ENCODE measurements around the gene SLC48A1. TPM values are rescaled to one million over a fixed set of nuclear protein-coding genes. Genes with fewer than 3 reads are reported as not detected.

The SLC48A1 gene
- total and polyA plus RNA-seq, 2 donors (not counting 3 experiments of a cell fraction or from before 2014, with no cell fraction given) = 17.3 to 20.3 TPM

DNA sequence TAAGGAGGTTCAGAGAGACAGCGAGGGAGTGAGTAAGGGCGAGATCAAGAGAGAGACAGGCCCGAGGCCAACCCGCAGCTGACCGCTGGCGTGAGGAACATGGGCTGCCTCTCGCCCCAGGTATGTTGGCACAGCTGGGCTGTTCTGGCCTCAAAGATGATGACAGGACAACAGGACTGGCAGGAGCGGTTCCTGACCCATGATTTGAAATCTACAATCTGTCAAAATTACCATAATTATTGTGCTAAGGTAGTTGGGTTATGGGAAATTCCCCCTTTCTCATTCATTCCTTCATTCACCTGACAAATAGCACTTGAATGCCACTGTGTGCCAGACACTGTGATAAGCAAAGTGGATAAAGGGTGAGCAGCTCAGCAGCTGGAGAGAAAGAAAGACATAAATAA is 42.7 kb upstream of the SLC48A1 start:
- dilution Hi-C loops (cut with MboI; ENCODE audit: extremely low pct_ligation_motif_present, low sequenced_read_pairs) = no loop called here
- BruUV-seq (replicated peaks) = no TSS peak
- H4K20me1 ChIP-seq (replicated peaks; ENCODE audit: control insufficient read depth, extremely low read depth, insufficient read depth, low read length) = no peaks in the 10 kb centered on the region
- H3K9me1 ChIP-seq (replicated peaks; ENCODE audit: control insufficient read depth, extremely low read depth, insufficient read depth, low read length) = no peaks in the 10 kb centered on the region
- no peaks in the 10 kb centered on the region for H3K9me3 ChIP-seq (replicated peaks; ENCODE audit: control insufficient read depth, insufficient read depth, low read length)
- H3K36me3 ChIP-seq (ENCODE audit: control insufficient read depth in 2 of 2, extremely low read depth in 1 of 2, insufficient read depth in 2 of 2, low read length in 2 of 2) = no peaks in the 10 kb centered on the region
- H3K9ac ChIP-seq (replicated peaks; ENCODE audit: extremely low read depth, insufficient read depth, low read length) = no peak overlapping the region
- H3K27ac ChIP-seq (ENCODE audit: insufficient read depth, low read depth, low read length) = no peak overlapping the region
- POLR2A ChIA-PET = no interaction called here
- CTCF ChIA-PET = interaction anchor here (4.7 to 5.9 kb wide), 2 partner anchors 12 to 36 kb away, joined by 30 to 35 read pairs; no protein-coding TSS in a partner anchor
- DNase-seq (ENCODE audit: low read depth, low spot score) = no peak
- H2AFZ ChIP-seq (ENCODE audit: low read depth, low read length) = no peak overlapping the region
- no peaks in the 10 kb centered on the region for H3K4me1 ChIP-seq (ENCODE audit: control insufficient read depth, extremely low read depth, insufficient read depth, low read length)
- no peak overlapping the region for H3K4me2 ChIP-seq (ENCODE audit: insufficient read depth, low read length)
- H3K4me3 ChIP-seq (replicated peaks in 1 of 3; ENCODE audit: insufficient read depth in 1 of 3, low read depth in 1 of 3, low read length in 3 of 3) = no peak overlapping the region
- no peaks in the 10 kb centered on the region for H3K27me3 ChIP-seq (ENCODE audit: control insufficient read depth in 2 of 2, insufficient read depth in 2 of 2, low read length in 2 of 2)
- TF ChIP-seq, protein P1, sequence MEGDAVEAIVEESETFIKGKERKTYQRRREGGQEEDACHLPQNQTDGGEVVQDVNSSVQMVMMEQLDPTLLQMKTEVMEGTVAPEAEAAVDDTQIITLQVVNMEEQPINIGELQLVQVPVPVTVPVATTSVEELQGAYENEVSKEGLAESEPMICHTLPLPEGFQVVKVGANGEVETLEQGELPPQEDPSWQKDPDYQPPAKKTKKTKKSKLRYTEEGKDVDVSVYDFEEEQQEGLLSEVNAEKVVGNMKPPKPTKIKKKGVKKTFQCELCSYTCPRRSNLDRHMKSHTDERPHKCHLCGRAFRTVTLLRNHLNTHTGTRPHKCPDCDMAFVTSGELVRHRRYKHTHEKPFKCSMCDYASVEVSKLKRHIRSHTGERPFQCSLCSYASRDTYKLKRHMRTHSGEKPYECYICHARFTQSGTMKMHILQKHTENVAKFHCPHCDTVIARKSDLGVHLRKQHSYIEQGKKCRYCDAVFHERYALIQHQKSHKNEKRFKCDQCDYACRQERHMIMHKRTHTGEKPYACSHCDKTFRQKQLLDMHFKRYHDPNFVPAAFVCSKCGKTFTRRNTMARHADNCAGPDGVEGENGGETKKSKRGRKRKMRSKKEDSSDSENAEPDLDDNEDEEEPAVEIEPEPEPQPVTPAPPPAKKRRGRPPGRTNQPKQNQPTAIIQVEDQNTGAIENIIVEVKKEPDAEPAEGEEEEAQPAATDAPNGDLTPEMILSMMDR (IDR thresholded peaks at IDR 0.05; ENCODE audit: extremely low read depth in 1 of 2, insufficient read depth in 1 of 2, low read depth in 1 of 2, low read length in 2 of 2) = no peak
- TF ChIP-seq POLR2A (IDR thresholded peaks at IDR 0.05; ENCODE audit: low read depth, low read length) = no peak
- no peak for TF ChIP-seq POLR2AphosphoS5 (IDR thresholded peaks at IDR 0.05; ENCODE audit: insufficient read depth, low read depth, low read length)
- TF ChIP-seq JUN (IDR thresholded peaks at IDR 0.05; ENCODE audit: borderline replicate concordance, insufficient read depth, insufficient read length, low read depth) = no peak
- TF ChIP-seq EZH2 (IDR thresholded peaks at IDR 0.05; ENCODE audit: borderline replicate concordance, low read depth, low read length, severe bottlenecking) = no peak
- TF ChIP-seq MAX (IDR thresholded peaks at IDR 0.05; ENCODE audit: insufficient read depth, insufficient read length) = no peak
- TF ChIP-seq GATA2 (IDR thresholded peaks at IDR 0.05; ENCODE audit: insufficient read depth, insufficient read length, low read depth, low read length) = no peak
- TF ChIP-seq MYC (IDR thresholded peaks at IDR 0.05; ENCODE audit: low read depth, low read length) = no peak
- no peak for TF ChIP-seq FOS (IDR thresholded peaks at IDR 0.05; ENCODE audit: borderline replicate concordance, insufficient read depth, low read length)
- FAIRE-seq = no peak
- no peaks in the 10 kb centered on the region for H3K79me2 ChIP-seq (ENCODE audit: control insufficient read depth, insufficient read depth, low read length)
- intact Hi-C loops (cut with micrococcal nuclease) = no loop called here

Measured in endothelial cell of umbilical vein (primary cell).